Caco-2 (cell line): ENCODE data around the gene ANAPC4. TPM values are rescaled to one million over a fixed set of nuclear protein-coding genes. Genes with fewer than 3 reads are reported as not detected.

Experiments
- BruUV-seq: library from RNA; stranded (reverse); fragments of 400-500 nt; replicated peaks from 2 replicates; lab custom pipeline; 2021; lab: Mats Ljungman, UMichigan
- CTCF ChIA-PET: fragments of 300-600 bp; sonication (Branson Sonifier 250); formaldehyde crosslinking; loops from one replicate; lab custom pipeline; 2022; ENCODE audit warnings: antibody characterized with exemption; lab: Charles Lee
- POLR2A ChIA-PET: fragments of 300-600 bp; sonication (Branson Sonifier 250); formaldehyde crosslinking; loops from one replicate; lab custom pipeline; 2022; ENCODE audit warnings: antibody characterized with exemption; lab: Charles Lee
- DNase-seq, 2 experiments: peaks; one replicate each; pipeline versions ENCODE4 v3.0.0 to v3.0.0-alpha.2; 2020 to 2022
- H3K27me3 ChIP-seq: replicated peaks from 2 replicates; pipeline ENCODE4 v1.6.0; 2011; ENCODE audit warnings: low read length; ENCODE audit not compliant: control insufficient read depth, insufficient read depth
- H3K36me3 ChIP-seq: 2 replicates; pipeline ENCODE4 v1.5.1; 2011; ENCODE audit warnings: low read length; ENCODE audit not compliant: control insufficient read depth, insufficient read depth
- H3K4me1 ChIP-seq: fragments of 250-450 bp; sonication (Bioruptor Pico); 2 replicates; pipeline ENCODE4 v1.5.1; 2020; ENCODE audit warnings: mild to moderate bottlenecking
- H3K4me3 ChIP-seq: 2 replicates; pipeline ENCODE4 v1.5.1; 2011; ENCODE audit warnings: low read depth, mild to moderate bottlenecking, control low read depth, low read length
- H3K9me3 ChIP-seq: fragments of 250-450 bp; sonication (Bioruptor Pico); 2 replicates; pipeline ENCODE4 v1.5.1; 2020; ENCODE audit warnings: mild to moderate bottlenecking, moderate library complexity
- H3K27ac Mint-ChIP-seq: one replicate; pipeline ENCODE4 v1.8.0; 2022; ENCODE audit warnings: mixed read lengths; ENCODE audit not compliant: unreplicated experiment
- H3K27me3 Mint-ChIP-seq: one replicate; pipeline ENCODE4 v1.8.0; 2022; ENCODE audit warnings: mixed read lengths; ENCODE audit not compliant: insufficient read depth, unreplicated experiment
- H3K36me3 Mint-ChIP-seq: one replicate; pipeline ENCODE4 v1.8.0; 2022; ENCODE audit warnings: mild to moderate bottlenecking, mixed read lengths; ENCODE audit not compliant: insufficient read depth, unreplicated experiment
- H3K4me1 Mint-ChIP-seq: one replicate; pipeline ENCODE4 v1.8.0; 2022; ENCODE audit warnings: low read depth, mixed read lengths; ENCODE audit not compliant: unreplicated experiment
- H3K4me3 Mint-ChIP-seq: one replicate; pipeline ENCODE4 v1.8.0; 2022; ENCODE audit warnings: mild to moderate bottlenecking, moderate library complexity, mixed read lengths; ENCODE audit not compliant: unreplicated experiment
- H3K9me3 Mint-ChIP-seq: one replicate; pipeline ENCODE4 v1.8.0; 2022; ENCODE audit warnings: mixed read lengths; ENCODE audit not compliant: unreplicated experiment
- intact Hi-C: fragments of 100-400 bp; cut with micrococcal nuclease; formaldehyde crosslinking; loops from one replicate; pipeline ENCODE4 v1.10.0; 2022; ENCODE audit not compliant: unreplicated experiment
- total RNA-seq: library from RNA; stranded (reverse); gene quantifications from 2 replicates; pipeline ENCODE4 v1.2.3, GENCODE V29; 2022
- TF ChIP-seq, protein P1 (sequence below), 2 experiments: fragments of 200-600 bp in 1 of 2; IDR thresholded peaks; 1 replicate in 1 of 2; 2 replicates in 1 of 2; pipeline versions ENCODE4 v1.5.1 to v1.8.0; 2011 to 2022; ENCODE audit warnings: antibody characterized with exemption in 1 of 2, control low read depth in 1 of 2, inconsistent platforms in 1 of 2, low read depth in 1 of 2, low read length in 1 of 2, mild to moderate bottlenecking in 1 of 2, moderate library complexity in 1 of 2; ENCODE audit not compliant: insufficient read depth in 1 of 2, severe bottlenecking in 1 of 2, unreplicated experiment in 1 of 2

ANAPC4 gene
- total RNA-seq, 1 experiment from 2014 or later, result 32.3 TPM

DNA sequence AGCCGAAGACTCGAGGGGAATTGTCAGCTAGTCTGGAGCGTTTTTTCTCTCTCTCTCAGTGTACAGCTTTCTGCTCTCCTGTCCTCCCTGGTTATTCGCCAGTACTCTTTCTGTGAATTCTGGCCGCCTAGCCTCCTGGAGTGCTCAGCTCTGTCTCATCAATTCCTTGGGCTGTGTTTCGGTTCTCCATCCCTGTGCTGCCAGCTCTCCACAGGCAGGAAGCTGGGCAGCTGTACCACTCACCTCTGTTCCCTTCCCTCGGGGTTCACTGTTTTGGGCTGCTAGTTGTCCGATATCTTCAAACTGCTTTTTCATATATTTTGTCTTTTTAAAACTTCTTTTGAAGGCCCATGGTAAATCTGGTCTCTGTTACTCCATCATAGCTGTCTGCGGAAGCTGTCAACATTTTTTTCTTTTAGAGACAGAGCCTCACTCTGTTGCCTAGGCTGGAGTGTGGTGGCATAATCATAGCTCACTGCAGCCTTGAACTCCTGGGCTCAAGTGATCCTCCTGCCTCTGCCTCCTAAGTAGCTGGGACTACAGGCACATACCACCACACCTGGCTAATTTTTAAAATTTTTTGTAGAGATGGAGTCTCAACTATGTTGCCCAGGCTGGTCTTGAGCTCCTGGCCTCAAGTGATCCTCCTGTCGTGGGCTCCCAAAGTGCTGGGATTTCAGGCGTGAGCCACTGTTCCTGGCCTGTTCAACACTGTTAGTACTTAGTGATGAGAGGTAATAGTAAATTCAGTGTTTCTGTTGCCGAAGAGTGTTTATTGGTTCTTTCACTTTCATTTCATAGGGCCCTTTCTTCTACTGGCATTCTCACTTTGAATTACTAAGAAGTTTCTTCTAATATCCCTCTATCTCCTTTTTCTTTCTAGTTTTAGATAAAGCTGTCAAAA, 45.9 kb upstream of the ANAPC4 start:
- Histone ChIP-seq H3K4me3 (no peak overlapping the region), H3K4me1 (no peaks in the 10 kb centered on the region), H3K36me3 (no peaks in the 10 kb centered on the region), H3K9me3 (no peaks in the 10 kb centered on the region), H3K27me3 (no peaks in the 10 kb centered on the region)
- DNase-seq, result no peak
- POLR2A ChIA-PET, result interaction anchor here (0.6 to 0.9 kb wide), 3 partner anchors 9 to 82 kb away, joined by 3 to 5 read pairs (median 4); no protein-coding TSS in a partner anchor
- Mint-ChIP-seq H3K9me3 (no peaks in the 10 kb centered on the region), H3K4me1 (no peaks in the 10 kb centered on the region), H3K27me3 (no peaks in the 10 kb centered on the region), H3K36me3 (peaks cover 6% of the 10 kb centered on the region), H3K4me3 (no peak overlapping the region), H3K27ac (no peak overlapping the region)
- TF ChIP-seq, protein P1, sequence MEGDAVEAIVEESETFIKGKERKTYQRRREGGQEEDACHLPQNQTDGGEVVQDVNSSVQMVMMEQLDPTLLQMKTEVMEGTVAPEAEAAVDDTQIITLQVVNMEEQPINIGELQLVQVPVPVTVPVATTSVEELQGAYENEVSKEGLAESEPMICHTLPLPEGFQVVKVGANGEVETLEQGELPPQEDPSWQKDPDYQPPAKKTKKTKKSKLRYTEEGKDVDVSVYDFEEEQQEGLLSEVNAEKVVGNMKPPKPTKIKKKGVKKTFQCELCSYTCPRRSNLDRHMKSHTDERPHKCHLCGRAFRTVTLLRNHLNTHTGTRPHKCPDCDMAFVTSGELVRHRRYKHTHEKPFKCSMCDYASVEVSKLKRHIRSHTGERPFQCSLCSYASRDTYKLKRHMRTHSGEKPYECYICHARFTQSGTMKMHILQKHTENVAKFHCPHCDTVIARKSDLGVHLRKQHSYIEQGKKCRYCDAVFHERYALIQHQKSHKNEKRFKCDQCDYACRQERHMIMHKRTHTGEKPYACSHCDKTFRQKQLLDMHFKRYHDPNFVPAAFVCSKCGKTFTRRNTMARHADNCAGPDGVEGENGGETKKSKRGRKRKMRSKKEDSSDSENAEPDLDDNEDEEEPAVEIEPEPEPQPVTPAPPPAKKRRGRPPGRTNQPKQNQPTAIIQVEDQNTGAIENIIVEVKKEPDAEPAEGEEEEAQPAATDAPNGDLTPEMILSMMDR (IDR thresholded peaks at IDR 0.05; ENCODE audit: insufficient read depth in 1 of 2, low read depth in 1 of 2, low read length in 1 of 2, severe bottlenecking in 1 of 2, unreplicated experiment in 1 of 2), result no peak
- intact Hi-C loops, result no loop called here
- CTCF ChIA-PET, result interaction anchor here (2.2 kb wide), 1 partner anchor 19 kb away, joined by 5 read pairs; the partner anchor contains the start of gene ZCCHC4
- no TSS peak for BruUV-seq

DNA sequence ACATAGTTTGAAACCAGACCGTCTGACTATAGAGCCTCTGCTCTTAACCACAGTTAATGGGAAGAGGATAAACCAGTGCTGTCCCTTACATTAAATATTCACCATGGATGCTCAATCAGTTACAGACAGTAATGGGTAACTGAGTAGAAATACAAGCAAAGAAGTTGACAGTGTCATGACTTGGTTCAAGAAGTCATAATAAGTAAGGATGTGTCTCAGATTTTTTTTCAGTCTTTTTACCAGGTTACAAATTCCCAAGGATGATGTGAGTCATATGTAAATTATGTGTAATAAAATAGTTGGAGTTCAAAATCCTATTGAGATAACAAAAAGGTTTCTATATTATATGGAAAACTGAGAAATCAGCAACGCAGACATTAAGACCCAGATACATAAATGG, 33.4 kb upstream of the ANAPC4 start:
- H3K36me3 Mint-ChIP-seq, result peaks cover 11% of the 10 kb centered on the region
- Histone ChIP-seq H3K27me3 (no peaks in the 10 kb centered on the region), H3K36me3 (no peaks in the 10 kb centered on the region), H3K4me1 (no peaks in the 10 kb centered on the region), H3K4me3 (no peak overlapping the region), H3K9me3 (no peaks in the 10 kb centered on the region)
- POLR2A ChIA-PET, result no interaction called here
- intact Hi-C loops, result no loop called here
- no peak overlapping the region for H3K27ac Mint-ChIP-seq
- no peaks in the 10 kb centered on the region for H3K9me3 Mint-ChIP-seq
- peaks cover 5% of the 10 kb centered on the region for H3K4me1 Mint-ChIP-seq
- DNase-seq, result no peak
- no peaks in the 10 kb centered on the region for H3K27me3 Mint-ChIP-seq
- BruUV-seq, result no TSS peak
- TF ChIP-seq, protein P1 (IDR thresholded peaks at IDR 0.05; ENCODE audit: insufficient read depth in 1 of 2, low read depth in 1 of 2, low read length in 1 of 2, severe bottlenecking in 1 of 2, unreplicated experiment in 1 of 2), result no peak
- CTCF ChIA-PET, result no interaction called here
- H3K4me3 Mint-ChIP-seq, result no peak overlapping the region

DNA sequence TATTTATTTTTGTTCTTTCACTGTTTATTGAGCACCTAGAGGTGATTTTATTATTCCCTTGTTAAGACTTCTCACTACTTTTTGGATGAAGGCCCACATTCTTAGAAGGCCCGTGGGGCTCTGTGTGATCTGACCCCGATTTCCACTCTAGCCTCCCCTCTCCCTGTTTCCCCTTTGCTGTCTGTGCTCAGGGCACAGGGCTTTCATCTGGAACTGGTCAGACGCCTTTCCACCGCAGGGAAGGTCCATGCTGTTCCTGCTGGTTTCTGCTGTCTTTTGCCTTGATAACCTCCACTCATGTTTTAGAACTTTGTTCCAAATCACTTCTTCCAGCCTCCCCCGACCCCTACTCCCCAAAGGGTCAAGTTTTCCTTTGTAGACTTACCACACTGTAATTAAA, 31.3 kb upstream of the ANAPC4 start:
- no TSS peak for BruUV-seq

More for the DNA sequence above, 31.3 kb upstream of the ANAPC4 start:
- H3K36me3 ChIP-seq, result no peaks in the 10 kb centered on the region; the same call in 1 of the 2 replicates
- no peak overlapping the region for H3K27ac Mint-ChIP-seq
- no peaks in the 10 kb centered on the region for H3K27me3 ChIP-seq
- intact Hi-C loops, result no loop called here
- CTCF ChIA-PET, result no interaction called here
- no peaks in the 10 kb centered on the region for H3K9me3 Mint-ChIP-seq
- H3K9me3 ChIP-seq, result no peaks in the 10 kb centered on the region
- H3K27me3 Mint-ChIP-seq, result no peaks in the 10 kb centered on the region
- peaks cover 5% of the 10 kb centered on the region for H3K4me1 Mint-ChIP-seq
- POLR2A ChIA-PET, result no interaction called here
- TF ChIP-seq, protein P1 (IDR thresholded peaks at IDR 0.05; ENCODE audit: insufficient read depth in 1 of 2, low read depth in 1 of 2, low read length in 1 of 2, severe bottlenecking in 1 of 2, unreplicated experiment in 1 of 2), result no peak
- H3K4me3 ChIP-seq, result no peak overlapping the region
- no peak overlapping the region for H3K4me3 Mint-ChIP-seq
- no peak for DNase-seq
- no peaks in the 10 kb centered on the region for H3K4me1 ChIP-seq
- H3K36me3 Mint-ChIP-seq, result peaks cover 5% of the 10 kb centered on the region
